Pons (tissue), 1 donor: ENCODE data around the gene CRYBG1.
A peak's percentile ranks its signal among the peaks of the same experiment; 100 is the strongest.
"Not testable (repeated sequence)": the region's sequence is repeated elsewhere in the genome, so short reads cannot be mapped to it uniquely, and the experiment has no call there.

Experiments used
- DNase-seq: peaks from one replicate; pipeline ENCODE4 v3.0.0-alpha.2; 2016; ENCODE audit warnings: low spot score

Gene CRYBG1

GRCh38 chr6:106501960-106502371 lies 141.4 kb downstream of the CRYBG1 start:
- no peak for DNase-seq

GRCh38 chr6:106502559-106502958 lies 142.0 kb downstream of the CRYBG1 start:
- DNase-seq, result no peak

- no peak for DNase-seq
These were observed 147.8 kb downstream of the CRYBG1 start for GRCh38 chr6:106508277-106508676.

GRCh38 chr6:106508834-106509233 lies 148.3 kb downstream of the CRYBG1 start:
- no peak for DNase-seq

- no peak for DNase-seq
These were observed 149.0 kb downstream of the CRYBG1 start for GRCh38 chr6:106509420-106510089.

- no peak for DNase-seq
These were observed 149.8 kb downstream of the CRYBG1 start for GRCh38 chr6:106510090-106510970.

GRCh38 chr6:106511288-106512047 lies 151.0 kb downstream of the CRYBG1 start:
- no peak for DNase-seq

- DNase-seq, result no peak
These were observed 151.8 kb downstream of the CRYBG1 start for GRCh38 chr6:106512048-106512967.

GRCh38 chr6:106512968-106513574 lies 152.6 kb downstream of the CRYBG1 start:
- no peak for DNase-seq

- no peak for DNase-seq
These were observed 153.5 kb downstream of the CRYBG1 start for GRCh38 chr6:106513808-106514582.

- no peak for DNase-seq
These were observed 154.0 kb downstream of the CRYBG1 start for GRCh38 chr6:106514583-106514885.

GRCh38 chr6:106515582-106515981 lies 155.1 kb downstream of the CRYBG1 start:
- not testable (repeated sequence) for DNase-seq

GRCh38 chr6:106516616-106517015 lies 156.1 kb downstream of the CRYBG1 start:
- DNase-seq, result no peak

- peak; percentile 82 for DNase-seq
These were observed 157.2 kb downstream of the CRYBG1 start for GRCh38 chr6:106517706-106518105.

- DNase-seq, result no peak
These were observed 158.2 kb downstream of the CRYBG1 start for GRCh38 chr6:106518748-106519147.

GRCh38 chr6:106519460-106520394 lies 159.2 kb downstream of the CRYBG1 start:
- no peak for DNase-seq

GRCh38 chr6:106520711-106521401 lies 160.3 kb downstream of the CRYBG1 start:
- DNase-seq, result no peak

GRCh38 chr6:106522562-106523250 lies 162.2 kb downstream of the CRYBG1 start:
- DNase-seq, result no peak
